H9 (cell line): ENCODE data around the gene KCNJ15. TPM values are rescaled to one million over a fixed set of nuclear protein-coding genes. Genes with fewer than 3 reads are reported as not detected.

Experiments used
- DNase-seq: peaks from one replicate; pipeline ENCODE4 v3.0.0-alpha.2; 2017
- H2AFZ ChIP-seq: one replicate; pipeline ENCODE4 v1.6.1; 2013; ENCODE audit warnings: mild to moderate bottlenecking, low read length, control low read depth, moderate library complexity
- H2AK5ac ChIP-seq: 2 replicates; pipeline ENCODE4 v1.6.1; 2013; ENCODE audit warnings: low read length, control low read depth, mixed read lengths; ENCODE audit not compliant: insufficient read length
- H2BK120ac ChIP-seq: one replicate; pipeline ENCODE4 v1.6.1; 2013; ENCODE audit warnings: low read depth, mild to moderate bottlenecking, low read length, control low read depth, inconsistent platforms; ENCODE audit not compliant: poor library complexity, severe bottlenecking
- H2BK12ac ChIP-seq: 2 replicates; pipeline ENCODE4 v1.6.1; 2013; ENCODE audit warnings: low read length, control low read depth, mixed read lengths, low read depth; ENCODE audit not compliant: insufficient read length
- H2BK15ac ChIP-seq: 2 replicates; pipeline ENCODE4 v1.6.1; 2013; ENCODE audit warnings: low read depth, low read length, control low read depth
- H2BK20ac ChIP-seq: one replicate; pipeline ENCODE4 v1.6.1; 2013; ENCODE audit warnings: low read depth, mild to moderate bottlenecking, low read length, control low read depth, inconsistent platforms; ENCODE audit not compliant: poor library complexity, severe bottlenecking
- H2BK5ac ChIP-seq: 2 replicates; pipeline ENCODE4 v1.6.1; 2013; ENCODE audit warnings: low read length, control low read depth, mixed read lengths; ENCODE audit not compliant: insufficient read length
- H3K14ac ChIP-seq: 2 replicates; pipeline ENCODE4 v1.6.1; 2013; ENCODE audit warnings: low read length, control low read depth; ENCODE audit not compliant: insufficient read depth
- H3K18ac ChIP-seq: 2 replicates; pipeline ENCODE4 v1.6.1; 2013; ENCODE audit warnings: low read depth, mild to moderate bottlenecking, mixed read lengths, low read length, control low read depth; ENCODE audit not compliant: insufficient read length
- H3K23ac ChIP-seq: 2 replicates; pipeline ENCODE4 v1.6.1; 2013; ENCODE audit warnings: low read length, control low read depth, mixed read lengths, low read depth; ENCODE audit not compliant: insufficient read length
- H3K23me2 ChIP-seq: 2 replicates; pipeline ENCODE4 v1.6.1; 2013; ENCODE audit warnings: low read depth, mild to moderate bottlenecking, mixed read lengths, low read length, control low read depth; ENCODE audit not compliant: insufficient read length, poor library complexity, severe bottlenecking
- H3K27ac ChIP-seq: 2 replicates; pipeline ENCODE4 v1.5.1; 2013; ENCODE audit warnings: low read length, control low read depth, mixed read lengths, low read depth; ENCODE audit not compliant: insufficient read length
- H3K27me3 ChIP-seq: 2 replicates; pipeline ENCODE4 v1.6.1; 2013; ENCODE audit warnings: low read length, control low read depth, inconsistent platforms; ENCODE audit not compliant: insufficient read depth
- H3K4ac ChIP-seq: 2 replicates; pipeline ENCODE4 v1.6.1; 2013; ENCODE audit warnings: low read depth, mild to moderate bottlenecking, control low read depth, inconsistent platforms, low read length, moderate library complexity
- H3K4me1 ChIP-seq: 2 replicates; pipeline ENCODE4 v1.6.1; 2013; ENCODE audit warnings: low read length, control low read depth, inconsistent platforms; ENCODE audit not compliant: insufficient read depth
- H3K4me2 ChIP-seq: 2 replicates; pipeline ENCODE4 v1.6.1; 2013; ENCODE audit warnings: low read length, control low read depth, mixed read lengths; ENCODE audit not compliant: insufficient read length, insufficient read depth
- H3K56ac ChIP-seq: 2 replicates; pipeline ENCODE4 v1.6.1; 2013; ENCODE audit warnings: low read depth, mild to moderate bottlenecking, mixed read lengths, low read length, control low read depth; ENCODE audit not compliant: insufficient read length
- H3K79me1 ChIP-seq: 2 replicates; pipeline ENCODE4 v1.6.1; 2013; ENCODE audit warnings: low read depth, mild to moderate bottlenecking, moderate library complexity, low read length, control low read depth, inconsistent platforms; ENCODE audit not compliant: insufficient read depth, poor library complexity, severe bottlenecking
- H3K79me2 ChIP-seq: 2 replicates; pipeline ENCODE4 v1.6.1; 2013; ENCODE audit warnings: low read length, control low read depth, inconsistent platforms; ENCODE audit not compliant: insufficient read depth
- H3K9ac ChIP-seq: 2 replicates; pipeline ENCODE4 v1.6.1; 2013; ENCODE audit warnings: low read length, control low read depth, mixed read lengths; ENCODE audit not compliant: insufficient read length; ENCODE audit errors: extremely low read depth
- H3K9me3 ChIP-seq: one replicate; pipeline ENCODE4 v1.6.1; 2013; ENCODE audit warnings: low read depth, low read length, inconsistent platforms; ENCODE audit not compliant: control insufficient read depth
- H3T11ph ChIP-seq: one replicate; pipeline ENCODE4 v1.6.1; 2013; ENCODE audit warnings: mild to moderate bottlenecking, low read length, control low read depth, inconsistent platforms
- H4K20me1 ChIP-seq: one replicate; pipeline ENCODE4 v1.6.1; 2013; ENCODE audit not compliant: control insufficient read depth, insufficient read length, insufficient read depth
- H4K5ac ChIP-seq: 2 replicates; pipeline ENCODE4 v1.6.1; 2013; ENCODE audit warnings: low read depth, mild to moderate bottlenecking, mixed read lengths, low read length, control low read depth; ENCODE audit not compliant: insufficient read length
- H4K8ac ChIP-seq: replicated peaks from 2 replicates; pipeline ENCODE4 v1.6.1; 2013; ENCODE audit warnings: low read length, control low read depth, mixed read lengths, low read depth; ENCODE audit not compliant: insufficient read length
- H4K91ac ChIP-seq: 2 replicates; pipeline ENCODE4 v1.6.1; 2013; ENCODE audit warnings: low read depth, mild to moderate bottlenecking, moderate library complexity, mixed read lengths, low read length, control low read depth; ENCODE audit not compliant: insufficient read length
- H3K27ac Mint-ChIP-seq, 3 experiments: 2 replicates in 2 of 3; 3 replicates in 1 of 3; pipeline ENCODE4 v1.8.0; 2020 to 2021; ENCODE audit warnings: mixed read lengths in 3 of 3, mild to moderate bottlenecking in 1 of 3, moderate library complexity in 1 of 3
- H3K27me3 Mint-ChIP-seq: 2 replicates; pipeline ENCODE4 v1.8.0; 2021; ENCODE audit warnings: low read depth, mild to moderate bottlenecking, moderate library complexity, mixed read lengths
- H3K36me3 Mint-ChIP-seq, 3 experiments: 2 replicates in 2 of 3; 3 replicates in 1 of 3; pipeline ENCODE4 v1.8.0; 2020 to 2021; ENCODE audit warnings: low read depth in 3 of 3, mixed read lengths in 3 of 3; ENCODE audit not compliant: insufficient read depth in 1 of 3
- H3K4me1 Mint-ChIP-seq, 2 experiments: 2 replicates each; pipeline ENCODE4 v1.8.0; 2020; ENCODE audit warnings: mixed read lengths in 2 of 2
- H3K4me3 Mint-ChIP-seq, 2 experiments: 2 replicates in 1 of 2; 3 replicates in 1 of 2; pipeline ENCODE4 v1.8.0; 2020 to 2021; ENCODE audit warnings: mild to moderate bottlenecking in 2 of 2, mixed read lengths in 2 of 2, moderate library complexity in 1 of 2
- H3K9me3 Mint-ChIP-seq, 2 experiments: 2 replicates in 1 of 2; 3 replicates in 1 of 2; pipeline ENCODE4 v1.8.0; 2020; ENCODE audit warnings: mild to moderate bottlenecking in 2 of 2, mixed read lengths in 2 of 2, moderate library complexity in 1 of 2
- WGBS: extraction: QIAGEN DNeasy Blood & Tissue Kit; methylation state at CpG from one replicate; pipeline ENCODE4 v1.1.7; 2013; ENCODE audit warnings: missing lambda C conversion rate, low lambda C conversion rate, mixed read lengths; ENCODE audit not compliant: insufficient read length; ENCODE audit errors: extremely low coverage; 5-methylcytosine and 5-hydroxymethylcytosine counted together
- total RNA-seq: library from RNA; stranded (reverse); gene quantifications from 2 replicates; pipeline ENCODE4 v1.2.1, GENCODE V29; 2021
- TF ChIP-seq, protein P1 (sequence below): fragments of 200-600 bp; sonication (generic); conservative IDR thresholded peaks from 3 replicates; pipeline ENCODE4 v1.8.0; 2021; ENCODE audit warnings: antibody characterized with exemption, mild to moderate bottlenecking

The KCNJ15 gene
- total RNA-seq, 1 experiment from 2014 or later, result not detected

GRCh38 chr21:38355353-38355752 lies 98.6 kb downstream of the KCNJ15 start:
- Histone ChIP-seq H3K14ac (no peak overlapping the region), H3K79me2 (no peaks in the 10 kb centered on the region), H3K4ac (no peak overlapping the region), H3K27ac (no peak overlapping the region), H3K18ac (no peak overlapping the region), H4K91ac (no peak overlapping the region), H3K23me2 (no peaks in the 10 kb centered on the region), H2BK120ac (no peak overlapping the region), H2BK20ac (no peak overlapping the region), H3K56ac (no peak overlapping the region), H2BK5ac (no peak overlapping the region), H3K23ac (no peak overlapping the region), H3K9ac (no peak overlapping the region), H2BK15ac (no peak overlapping the region), H3K79me1 (no peaks in the 10 kb centered on the region), H3K9me3 (no peaks in the 10 kb centered on the region), H4K8ac (no peak overlapping the region), H3T11ph (no peak overlapping the region), H2BK12ac (no peak overlapping the region), H2AK5ac (no peak overlapping the region), H2AFZ (no peak overlapping the region), H3K4me2 (no peak overlapping the region), H4K5ac (no peak overlapping the region), H3K27me3 (no peaks in the 10 kb centered on the region; the same call in 1 of the 2 replicates), H4K20me1 (no peaks in the 10 kb centered on the region), H3K4me1 (peaks cover 9% of the 10 kb centered on the region; the same call in 1 of the 2 replicates)
- no CpG with 5 or more reads among the region's 4 CpGs for WGBS
- TF ChIP-seq, protein P1, sequence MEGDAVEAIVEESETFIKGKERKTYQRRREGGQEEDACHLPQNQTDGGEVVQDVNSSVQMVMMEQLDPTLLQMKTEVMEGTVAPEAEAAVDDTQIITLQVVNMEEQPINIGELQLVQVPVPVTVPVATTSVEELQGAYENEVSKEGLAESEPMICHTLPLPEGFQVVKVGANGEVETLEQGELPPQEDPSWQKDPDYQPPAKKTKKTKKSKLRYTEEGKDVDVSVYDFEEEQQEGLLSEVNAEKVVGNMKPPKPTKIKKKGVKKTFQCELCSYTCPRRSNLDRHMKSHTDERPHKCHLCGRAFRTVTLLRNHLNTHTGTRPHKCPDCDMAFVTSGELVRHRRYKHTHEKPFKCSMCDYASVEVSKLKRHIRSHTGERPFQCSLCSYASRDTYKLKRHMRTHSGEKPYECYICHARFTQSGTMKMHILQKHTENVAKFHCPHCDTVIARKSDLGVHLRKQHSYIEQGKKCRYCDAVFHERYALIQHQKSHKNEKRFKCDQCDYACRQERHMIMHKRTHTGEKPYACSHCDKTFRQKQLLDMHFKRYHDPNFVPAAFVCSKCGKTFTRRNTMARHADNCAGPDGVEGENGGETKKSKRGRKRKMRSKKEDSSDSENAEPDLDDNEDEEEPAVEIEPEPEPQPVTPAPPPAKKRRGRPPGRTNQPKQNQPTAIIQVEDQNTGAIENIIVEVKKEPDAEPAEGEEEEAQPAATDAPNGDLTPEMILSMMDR, result no peak
- DNase-seq, result no peak
- Mint-ChIP-seq H3K4me1 (peaks cover 22 to 25% of the 10 kb centered on the region in 2 experiments), H3K4me3 (no peak overlapping the region), H3K9me3 (peaks cover 2% of the 10 kb centered on the region in 2 experiments; a peak in 1 of 5 replicates), H3K27me3 (peaks cover 41% of the 10 kb centered on the region), H3K36me3 (no peaks in the 10 kb centered on the region), H3K27ac (no peak overlapping the region)
